ENCODE results near the gene PLPPR4. TPM values are rescaled to one million over a fixed set of nuclear protein-coding genes. Genes with fewer than 3 reads are reported as not detected.

The PLPPR4 gene
- total and polyA plus RNA-seq, 2 donors (not counting 1 experiment from before 2014, with no cell fraction given): not detected

DNA sequence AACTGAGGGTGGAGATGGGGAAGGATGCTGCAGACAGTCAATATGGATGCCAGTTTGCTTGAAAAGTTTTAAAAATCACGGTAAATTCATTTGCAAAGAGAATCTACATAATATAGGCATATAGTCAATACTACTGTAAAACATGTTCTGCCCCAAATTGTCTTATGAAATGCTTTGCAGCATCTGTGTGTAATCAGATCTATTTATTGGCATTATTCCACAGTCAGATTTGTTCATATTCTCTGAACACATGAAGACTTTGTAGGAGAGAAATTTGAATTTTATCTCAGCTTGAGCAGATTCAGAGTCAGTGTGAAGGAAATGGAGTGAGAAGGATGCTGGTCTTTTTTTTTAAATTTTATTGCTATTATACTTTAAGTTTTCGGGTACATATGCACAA lies 88.5 kb downstream of the PLPPR4 start:
- no peak overlapping the region for H3K9ac ChIP-seq (ENCODE audit: low read length)
- WGBS (ENCODE audit: insufficient coverage): no CpG with 5 or more reads among the region's 2 CpGs
- H3K79me2 ChIP-seq (ENCODE audit: control insufficient read depth, insufficient read depth, low read length): no peaks in the 10 kb centered on the region
- ChIA-PET POLR2A (no interaction called here), CTCF (interaction anchor here (1.3 kb wide), 1 partner anchor 14 kb away, joined by 3 read pairs; no protein-coding TSS in a partner anchor)
- H3K36me3 ChIP-seq (replicated peaks in 1 of 2; ENCODE audit: control extremely low read depth in 1 of 2, control insufficient read depth in 1 of 2, extremely low read depth in 1 of 2, insufficient read depth in 2 of 2, low read length in 1 of 2): no peaks in the 10 kb centered on the region
- no peak overlapping the region for H2AFZ ChIP-seq (ENCODE audit: insufficient read depth, low read depth, low read length, poor library complexity, severe bottlenecking)
- Mint-ChIP-seq H3K4me3 (no peak overlapping the region), H3K27me3 (no peaks in the 10 kb centered on the region), H3K27ac (no peak overlapping the region), H3K9me3 (ENCODE audit: insufficient read depth) (no peaks in the 10 kb centered on the region), H3K4me1 (no peaks in the 10 kb centered on the region)
- H3K4me2 ChIP-seq (replicated peaks; ENCODE audit: low read depth, low read length, poor library complexity, severe bottlenecking): no peak overlapping the region
- no peaks in the 10 kb centered on the region for H3K27me3 ChIP-seq (replicated peaks in 1 of 4; ENCODE audit: control extremely low read depth in 1 of 4, control insufficient read depth in 3 of 4, insufficient read depth in 4 of 4, low read length in 3 of 4)
- no peak overlapping the region for H3K4me3 ChIP-seq (ENCODE audit: control extremely low read depth in 1 of 5, extremely low read depth in 1 of 5, insufficient read depth in 1 of 5, low read depth in 2 of 5, low read length in 4 of 5)
- intact Hi-C loops (cut with micrococcal nuclease): no loop called here
- H3K27ac ChIP-seq (ENCODE audit: low read length in 2 of 2): no peak overlapping the region
- ATAC-seq (ENCODE audit: low read depth) (no peak), DNase-seq (no peak)
- H4K20me1 ChIP-seq (ENCODE audit: control insufficient read depth, insufficient read depth, low read length, poor library complexity, severe bottlenecking): no peaks in the 10 kb centered on the region
- TF ChIP-seq, protein P1, sequence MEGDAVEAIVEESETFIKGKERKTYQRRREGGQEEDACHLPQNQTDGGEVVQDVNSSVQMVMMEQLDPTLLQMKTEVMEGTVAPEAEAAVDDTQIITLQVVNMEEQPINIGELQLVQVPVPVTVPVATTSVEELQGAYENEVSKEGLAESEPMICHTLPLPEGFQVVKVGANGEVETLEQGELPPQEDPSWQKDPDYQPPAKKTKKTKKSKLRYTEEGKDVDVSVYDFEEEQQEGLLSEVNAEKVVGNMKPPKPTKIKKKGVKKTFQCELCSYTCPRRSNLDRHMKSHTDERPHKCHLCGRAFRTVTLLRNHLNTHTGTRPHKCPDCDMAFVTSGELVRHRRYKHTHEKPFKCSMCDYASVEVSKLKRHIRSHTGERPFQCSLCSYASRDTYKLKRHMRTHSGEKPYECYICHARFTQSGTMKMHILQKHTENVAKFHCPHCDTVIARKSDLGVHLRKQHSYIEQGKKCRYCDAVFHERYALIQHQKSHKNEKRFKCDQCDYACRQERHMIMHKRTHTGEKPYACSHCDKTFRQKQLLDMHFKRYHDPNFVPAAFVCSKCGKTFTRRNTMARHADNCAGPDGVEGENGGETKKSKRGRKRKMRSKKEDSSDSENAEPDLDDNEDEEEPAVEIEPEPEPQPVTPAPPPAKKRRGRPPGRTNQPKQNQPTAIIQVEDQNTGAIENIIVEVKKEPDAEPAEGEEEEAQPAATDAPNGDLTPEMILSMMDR (IDR thresholded peaks at IDR 0.05): no peak
- TF ChIP-seq EZH2 (IDR thresholded peaks at IDR 0.05; ENCODE audit: borderline replicate concordance, insufficient read depth, low read depth, low read length, poor library complexity, severe bottlenecking): no peak
- H3K4me1 ChIP-seq (ENCODE audit: control insufficient read depth in 2 of 2, insufficient read depth in 2 of 2, low read length in 2 of 2): no peaks in the 10 kb centered on the region
- no peaks in the 10 kb centered on the region for H3K9me3 ChIP-seq (ENCODE audit: control extremely low read depth in 1 of 3, control insufficient read depth in 2 of 3, insufficient read depth in 1 of 3, low read length in 2 of 3)

DNA sequence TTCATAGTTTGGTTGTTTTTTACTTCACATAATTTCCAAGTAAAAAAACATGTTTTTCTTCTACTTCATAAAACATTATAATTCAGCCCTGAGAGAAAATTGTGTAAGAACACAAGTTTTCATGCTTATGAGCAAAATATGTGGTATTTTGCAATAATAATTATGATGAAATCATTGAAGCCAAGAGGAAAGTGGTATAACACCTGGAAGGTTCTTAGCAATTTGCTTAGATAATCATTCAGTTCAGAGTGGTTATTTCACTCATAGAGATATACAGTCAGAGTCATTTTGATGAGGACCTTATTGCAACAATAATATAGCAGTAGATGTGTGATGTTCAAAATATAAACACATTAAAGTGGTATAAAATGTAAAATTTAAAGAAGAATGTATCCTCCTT lies 94.5 kb downstream of the PLPPR4 start:
- Histone ChIP-seq H3K27ac (ENCODE audit: low read length in 2 of 2) (no peak overlapping the region), H3K9ac (ENCODE audit: low read length) (no peak overlapping the region), H3K9me3 (ENCODE audit: control extremely low read depth in 1 of 3, control insufficient read depth in 2 of 3, insufficient read depth in 1 of 3, low read length in 2 of 3) (no peaks in the 10 kb centered on the region), H3K4me3 (ENCODE audit: control extremely low read depth in 1 of 5, extremely low read depth in 1 of 5, insufficient read depth in 1 of 5, low read depth in 2 of 5, low read length in 4 of 5) (no peak overlapping the region), H4K20me1 (ENCODE audit: control insufficient read depth, insufficient read depth, low read length, poor library complexity, severe bottlenecking) (no peaks in the 10 kb centered on the region), H3K79me2 (ENCODE audit: control insufficient read depth, insufficient read depth, low read length) (no peaks in the 10 kb centered on the region), H3K27me3 (replicated peaks in 1 of 4; ENCODE audit: control extremely low read depth in 1 of 4, control insufficient read depth in 3 of 4, insufficient read depth in 4 of 4, low read length in 3 of 4) (no peaks in the 10 kb centered on the region), H3K36me3 (replicated peaks in 1 of 2; ENCODE audit: control extremely low read depth in 1 of 2, control insufficient read depth in 1 of 2, extremely low read depth in 1 of 2, insufficient read depth in 2 of 2, low read length in 1 of 2) (no peaks in the 10 kb centered on the region), H3K4me1 (ENCODE audit: control insufficient read depth in 2 of 2, insufficient read depth in 2 of 2, low read length in 2 of 2) (no peaks in the 10 kb centered on the region), H3K4me2 (replicated peaks; ENCODE audit: low read depth, low read length, poor library complexity, severe bottlenecking) (no peak overlapping the region), H2AFZ (ENCODE audit: insufficient read depth, low read depth, low read length, poor library complexity, severe bottlenecking) (no peak overlapping the region)
- H3K9me3 Mint-ChIP-seq (ENCODE audit: insufficient read depth): no peaks in the 10 kb centered on the region
- H3K4me3 Mint-ChIP-seq: no peak overlapping the region
- H3K27ac Mint-ChIP-seq: no peak overlapping the region
- POLR2A ChIA-PET: no interaction called here
- no peaks in the 10 kb centered on the region for H3K27me3 Mint-ChIP-seq
- CTCF ChIA-PET: no interaction called here
- no peaks in the 10 kb centered on the region for H3K4me1 Mint-ChIP-seq
- TF ChIP-seq, protein P1 (IDR thresholded peaks at IDR 0.05): no peak
- no peak for TF ChIP-seq EZH2 (IDR thresholded peaks at IDR 0.05; ENCODE audit: borderline replicate concordance, insufficient read depth, low read depth, low read length, poor library complexity, severe bottlenecking)
- ATAC-seq (ENCODE audit: low read depth) (no peak), DNase-seq (no peak)
- intact Hi-C loops (cut with micrococcal nuclease): no loop called here

Measured in B cell (primary cell).